Right lobe of liver (tissue), 4 donors: ENCODE data around the gene ANKRD63.

Source experiments
- POLR2A ChIP-seq: fragments of 450-650 bp; IDR thresholded peaks from one replicate; pipeline ENCODE4 v1.6.1; 2017; ENCODE audit warnings: antibody characterized with exemption, mild to moderate bottlenecking
- TF ChIP-seq, protein P1 (sequence below), 4 donors: fragments of 200-600 bp in 3 of 4; fragments of 450-650 bp in 1 of 4; IDR thresholded peaks; one replicate each; pipeline versions ENCODE4 v1.5.1 to v1.8.0; 2016 to 2022; ENCODE audit warnings: antibody characterized with exemption in 4 of 4, mild to moderate bottlenecking in 2 of 4
- donor health status: DM: no; HTN: no; CAD: no.
- donor health status: DM: no; HTN: no; CAD: no.
- donor health status: DM: no; HTN: yes; CAD: no.

DNA sequence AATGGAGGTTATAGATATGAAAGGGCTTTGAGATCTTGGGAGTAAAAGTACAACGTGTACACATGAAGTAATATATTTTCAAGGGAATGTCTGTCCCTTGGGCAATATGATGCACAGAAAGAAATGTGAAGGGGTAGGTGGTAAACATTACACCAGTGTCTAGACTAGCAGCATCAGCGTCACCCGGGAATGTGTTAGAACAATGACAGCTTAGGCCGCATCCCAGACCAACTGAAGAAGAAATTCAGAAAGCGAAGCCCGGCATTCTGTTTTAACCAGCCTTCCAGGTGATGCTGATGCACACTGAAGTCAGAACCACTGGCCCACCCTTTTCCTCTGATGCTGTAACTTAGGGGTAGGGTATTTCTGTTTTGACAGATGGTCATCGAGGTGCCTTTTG is 46.9 kb upstream of the ANKRD63 start:
- TF ChIP-seq, protein P1, sequence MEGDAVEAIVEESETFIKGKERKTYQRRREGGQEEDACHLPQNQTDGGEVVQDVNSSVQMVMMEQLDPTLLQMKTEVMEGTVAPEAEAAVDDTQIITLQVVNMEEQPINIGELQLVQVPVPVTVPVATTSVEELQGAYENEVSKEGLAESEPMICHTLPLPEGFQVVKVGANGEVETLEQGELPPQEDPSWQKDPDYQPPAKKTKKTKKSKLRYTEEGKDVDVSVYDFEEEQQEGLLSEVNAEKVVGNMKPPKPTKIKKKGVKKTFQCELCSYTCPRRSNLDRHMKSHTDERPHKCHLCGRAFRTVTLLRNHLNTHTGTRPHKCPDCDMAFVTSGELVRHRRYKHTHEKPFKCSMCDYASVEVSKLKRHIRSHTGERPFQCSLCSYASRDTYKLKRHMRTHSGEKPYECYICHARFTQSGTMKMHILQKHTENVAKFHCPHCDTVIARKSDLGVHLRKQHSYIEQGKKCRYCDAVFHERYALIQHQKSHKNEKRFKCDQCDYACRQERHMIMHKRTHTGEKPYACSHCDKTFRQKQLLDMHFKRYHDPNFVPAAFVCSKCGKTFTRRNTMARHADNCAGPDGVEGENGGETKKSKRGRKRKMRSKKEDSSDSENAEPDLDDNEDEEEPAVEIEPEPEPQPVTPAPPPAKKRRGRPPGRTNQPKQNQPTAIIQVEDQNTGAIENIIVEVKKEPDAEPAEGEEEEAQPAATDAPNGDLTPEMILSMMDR (IDR thresholded peaks at IDR 0.05), result no peak
- no peak for TF ChIP-seq POLR2A
